ENCODE measurements around the gene CFAP68.
A peak's percentile ranks its signal among the peaks of the same experiment; 100 is the strongest.

Gene CFAP68

DNA sequence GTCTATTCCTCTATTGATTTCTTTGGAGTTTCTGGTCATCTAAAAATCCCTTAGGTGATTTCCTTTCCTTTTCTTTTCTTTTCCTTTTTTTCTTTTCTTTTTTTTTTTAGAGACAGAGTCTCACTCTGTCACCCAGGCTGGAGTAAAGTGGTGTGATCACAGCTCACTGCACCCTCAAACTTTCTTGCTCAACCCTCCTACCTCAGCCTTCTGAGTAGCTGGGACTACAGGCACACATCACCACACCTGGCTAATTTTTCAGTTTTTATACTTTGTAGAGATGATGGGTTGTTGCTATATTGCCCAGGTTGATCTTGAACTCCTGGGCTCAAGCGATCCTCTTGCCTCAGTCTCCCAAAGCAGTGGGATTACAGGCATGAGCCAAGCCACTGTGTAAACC, 37.4 kb downstream of the CFAP68 start:
- H3K4me3 ChIP-seq (ENCODE audit: low read length) = no peak overlapping the region
- DNase-seq (ENCODE audit: low read depth) = no peak
- TF ChIP-seq, protein P1, sequence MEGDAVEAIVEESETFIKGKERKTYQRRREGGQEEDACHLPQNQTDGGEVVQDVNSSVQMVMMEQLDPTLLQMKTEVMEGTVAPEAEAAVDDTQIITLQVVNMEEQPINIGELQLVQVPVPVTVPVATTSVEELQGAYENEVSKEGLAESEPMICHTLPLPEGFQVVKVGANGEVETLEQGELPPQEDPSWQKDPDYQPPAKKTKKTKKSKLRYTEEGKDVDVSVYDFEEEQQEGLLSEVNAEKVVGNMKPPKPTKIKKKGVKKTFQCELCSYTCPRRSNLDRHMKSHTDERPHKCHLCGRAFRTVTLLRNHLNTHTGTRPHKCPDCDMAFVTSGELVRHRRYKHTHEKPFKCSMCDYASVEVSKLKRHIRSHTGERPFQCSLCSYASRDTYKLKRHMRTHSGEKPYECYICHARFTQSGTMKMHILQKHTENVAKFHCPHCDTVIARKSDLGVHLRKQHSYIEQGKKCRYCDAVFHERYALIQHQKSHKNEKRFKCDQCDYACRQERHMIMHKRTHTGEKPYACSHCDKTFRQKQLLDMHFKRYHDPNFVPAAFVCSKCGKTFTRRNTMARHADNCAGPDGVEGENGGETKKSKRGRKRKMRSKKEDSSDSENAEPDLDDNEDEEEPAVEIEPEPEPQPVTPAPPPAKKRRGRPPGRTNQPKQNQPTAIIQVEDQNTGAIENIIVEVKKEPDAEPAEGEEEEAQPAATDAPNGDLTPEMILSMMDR (conservative IDR thresholded peaks at IDR 0.05; ENCODE audit: low read length) = no peak

DNA sequence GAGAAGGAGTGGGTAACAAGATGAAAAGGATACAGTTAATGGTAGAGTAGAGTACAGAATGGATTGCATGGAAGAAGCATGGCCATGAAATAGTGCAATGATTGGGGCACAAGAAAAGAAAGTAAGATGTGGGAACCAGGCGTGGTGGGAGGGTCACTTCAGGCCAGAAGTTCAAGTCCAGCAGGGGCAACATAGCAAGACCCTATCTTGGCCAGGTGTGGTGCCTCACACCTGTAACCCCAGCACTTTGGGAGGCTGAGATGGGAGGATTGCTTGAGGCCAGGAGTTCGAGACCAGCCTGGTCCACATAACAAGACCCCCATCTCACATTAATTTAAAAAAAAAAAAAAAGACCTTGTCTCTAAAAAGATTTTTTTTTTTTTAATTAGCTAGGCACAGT, 38.0 kb downstream of the CFAP68 start:
- DNase-seq (ENCODE audit: low read depth) = no peak
- TF ChIP-seq, protein P1 (conservative IDR thresholded peaks at IDR 0.05; ENCODE audit: low read length) = no peak
- no peak overlapping the region for H3K4me3 ChIP-seq (ENCODE audit: low read length)

DNA sequence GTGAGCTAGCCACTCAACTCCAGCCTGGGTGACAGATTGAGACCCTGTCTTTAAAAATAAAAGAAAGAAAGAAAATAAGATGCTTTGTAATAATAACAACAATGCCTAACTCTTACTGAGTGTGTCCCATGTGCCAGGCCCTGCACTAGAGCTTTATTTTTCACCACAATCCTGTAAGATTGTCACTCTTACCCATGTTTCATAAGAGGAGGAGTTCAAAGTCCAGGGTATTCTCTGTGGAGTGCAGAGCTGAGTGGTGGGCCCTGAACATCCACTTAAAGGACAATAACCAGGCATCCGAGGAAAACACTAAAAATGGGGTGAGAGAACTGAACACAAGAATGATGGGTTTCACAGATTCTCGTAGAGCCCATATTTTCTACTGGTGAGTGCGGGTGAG, 38.4 kb downstream of the CFAP68 start:
- no peak for DNase-seq (ENCODE audit: low read depth)
- TF ChIP-seq, protein P1 (conservative IDR thresholded peaks at IDR 0.05; ENCODE audit: low read length) = no peak
- H3K4me3 ChIP-seq (ENCODE audit: low read length) = no peak overlapping the region

DNA sequence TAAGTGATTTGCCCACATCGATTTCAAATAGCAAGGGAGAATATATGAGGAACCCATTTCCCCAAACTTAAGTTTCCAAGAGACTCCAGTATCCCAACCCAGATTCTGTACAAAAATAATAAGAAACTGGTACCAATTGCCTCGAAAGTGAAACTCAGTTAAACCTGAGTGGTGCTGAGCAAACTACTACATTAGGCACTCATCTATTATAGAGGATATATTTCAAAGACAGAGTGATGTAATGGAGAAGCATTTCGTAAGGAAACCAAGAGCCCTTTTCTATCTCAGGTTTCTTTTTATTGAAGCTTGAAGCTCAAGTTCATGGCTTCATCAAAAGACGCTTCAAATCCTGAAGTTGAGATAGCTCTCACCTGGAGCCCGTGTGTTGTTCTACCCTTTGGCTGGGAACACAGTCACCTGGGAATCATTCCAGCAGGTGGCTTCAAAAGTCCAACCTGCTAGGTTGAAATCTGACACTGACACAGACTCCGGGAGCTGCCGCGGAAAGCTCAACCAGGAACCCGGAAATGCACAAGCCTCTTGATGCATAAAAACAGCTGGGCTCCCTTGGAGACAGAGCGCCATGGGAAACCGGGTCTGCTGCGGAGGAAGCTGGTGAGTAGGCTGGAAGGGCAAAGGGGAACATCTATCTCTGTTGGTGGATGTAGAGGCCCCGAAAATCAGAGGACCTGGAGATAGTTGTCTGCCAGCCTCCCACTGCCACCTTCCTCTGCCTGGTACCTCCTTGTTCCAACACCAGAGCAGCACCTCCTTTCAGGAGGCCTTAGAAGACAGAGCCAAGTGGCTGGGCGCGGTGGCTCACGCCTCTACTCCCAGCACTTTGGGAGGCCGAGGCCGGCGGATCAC, 39.3 kb downstream of the CFAP68 start, which contains the start of gene C11orf52:
C11orf52 (plus strand) TSS at position 524 of the 867 bp plus-strand sequence; CDS start at position 584, 60 bp downstream.
- peak within 1 kb of the TSS; percentile 8 for H3K4me3 ChIP-seq (ENCODE audit: low read length)
- TF ChIP-seq, protein P1 (conservative IDR thresholded peaks at IDR 0.05; ENCODE audit: low read length) = no peak
- DNase-seq (ENCODE audit: low read depth) = peak; percentile 48

DNA sequence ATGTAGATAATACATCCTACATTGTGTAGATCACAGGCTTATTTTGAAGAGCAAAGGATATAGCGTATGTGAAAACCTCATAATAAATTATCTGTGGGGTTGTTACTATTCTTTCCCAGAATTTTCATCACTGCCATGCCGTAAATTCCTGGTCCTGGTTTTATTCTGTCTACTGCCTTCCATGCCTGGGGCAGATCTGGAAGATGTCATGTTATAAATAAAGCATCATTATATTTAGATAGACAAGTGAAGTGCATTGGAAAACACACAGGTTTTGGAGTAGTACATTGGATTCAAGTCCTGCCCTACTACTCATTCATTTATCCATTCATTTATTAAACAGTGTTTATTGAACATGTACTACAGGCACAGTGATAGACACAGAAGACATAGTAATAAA, 41.6 kb downstream of the CFAP68 start:
- no peak for DNase-seq (ENCODE audit: low read depth)
- TF ChIP-seq, protein P1 (conservative IDR thresholded peaks at IDR 0.05; ENCODE audit: low read length) = no peak

DNA sequence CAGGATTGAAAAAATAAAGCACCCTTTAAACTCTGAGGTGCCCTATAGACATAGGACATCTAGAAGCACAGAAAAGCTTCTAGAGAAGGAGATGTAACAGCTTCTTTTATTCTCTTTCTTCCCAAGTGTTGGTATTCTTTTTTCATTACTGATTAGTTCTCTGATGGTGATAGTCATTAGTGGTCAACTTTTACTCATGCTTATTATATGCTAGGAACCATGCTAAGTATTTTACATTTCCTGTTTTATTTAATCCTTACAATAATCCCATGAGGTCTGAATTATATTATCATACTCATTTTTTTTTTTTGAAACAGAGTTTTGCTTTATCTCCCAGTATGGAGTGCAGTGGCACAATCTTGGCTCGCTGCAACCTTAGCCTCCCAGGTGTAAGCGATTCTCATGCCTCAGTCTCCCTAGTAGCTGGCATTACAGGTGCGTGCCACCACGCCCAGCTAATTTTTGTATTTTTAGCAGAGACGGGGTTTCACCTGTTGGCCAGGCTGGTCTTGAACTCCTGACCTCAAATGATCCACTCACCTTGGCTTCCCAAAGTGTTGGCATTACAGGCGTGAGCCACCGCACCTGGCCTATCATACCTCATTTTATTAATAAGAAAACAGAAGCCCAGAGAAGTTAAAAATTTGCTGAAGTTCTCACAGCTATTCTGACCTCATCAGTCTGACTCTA, 42.3 kb downstream of the CFAP68 start:
- DNase-seq (ENCODE audit: low read depth) = no peak
- no peak overlapping the region for H3K4me3 ChIP-seq (ENCODE audit: low read length)
- TF ChIP-seq, protein P1 (conservative IDR thresholded peaks at IDR 0.05; ENCODE audit: low read length) = no peak

More for the DNA sequence above, 41.6 kb downstream of the CFAP68 start:
- H3K4me3 ChIP-seq (ENCODE audit: low read length) = no peak overlapping the region

Data from AG10803 (cell line).